Keratinocyte (primary cell): ENCODE data around the gene JAZF1. TPM values are rescaled to one million over a fixed set of nuclear protein-coding genes. Genes with fewer than 3 reads are reported as not detected.

ENCODE experiments used
- DNase-seq: peaks from one replicate; pipeline ENCODE4 v3.0.0-alpha.2; 2011; ENCODE audit warnings: low read depth, missing footprints, low spot score
- FAIRE-seq: peaks from 2 replicates; lab custom pipeline; 2011; peaks lifted over from hg19 to GRCh38; lab: Jason Lieb, UNC
- H2AFZ ChIP-seq: 2 replicates; pipeline ENCODE4 v1.6.0; 2012; ENCODE audit warnings: low read length, control low read depth, inconsistent platforms; ENCODE audit not compliant: control insufficient read depth
- H3K27ac ChIP-seq: 2 replicates; pipeline ENCODE4 v1.5.1; 2011; ENCODE audit warnings: low read length; ENCODE audit not compliant: control insufficient read depth, insufficient read depth
- H3K27me3 ChIP-seq: 3 replicates; pipeline ENCODE4 v1.6.0; 2011; ENCODE audit warnings: low read length; ENCODE audit not compliant: control insufficient read depth, insufficient read depth; ENCODE audit errors: extremely low read depth
- H3K36me3 ChIP-seq, 2 experiments: 2 replicates in 1 of 2; 3 replicates in 1 of 2; pipeline ENCODE4 v1.5.1; 2011; ENCODE audit warnings: low read length in 2 of 2, mild to moderate bottlenecking in 1 of 2; ENCODE audit not compliant: control insufficient read depth in 2 of 2, insufficient read depth in 2 of 2; ENCODE audit errors: extremely low read depth in 1 of 2
- H3K4me1 ChIP-seq: 3 replicates; pipeline ENCODE4 v1.5.1; 2011; ENCODE audit warnings: low read length; ENCODE audit not compliant: control insufficient read depth, insufficient read depth; ENCODE audit errors: extremely low read depth
- H3K4me2 ChIP-seq: 3 replicates; pipeline ENCODE4 v1.6.0; 2011; ENCODE audit warnings: low read depth, low read length; ENCODE audit not compliant: control insufficient read depth, insufficient read depth; ENCODE audit errors: extremely low read depth
- H3K4me3 ChIP-seq, 3 experiments: fragments of 200-600 bp in 1 of 3; sonication (generic) in 1 of 3; 2 replicates in 2 of 3; 3 replicates in 1 of 3; pipeline ENCODE4 v1.5.1; 2011 to 2016; ENCODE audit warnings: low read length in 3 of 3, mild to moderate bottlenecking in 3 of 3, control low read depth in 2 of 3, inconsistent platforms in 1 of 3, low read depth in 1 of 3, mixed read lengths in 1 of 3, mixed run types in 1 of 3, moderate library complexity in 1 of 3; ENCODE audit not compliant: control insufficient read depth in 2 of 3, insufficient read depth in 2 of 3; ENCODE audit errors: extremely low read depth in 1 of 3
- H3K79me2 ChIP-seq: 2 replicates; pipeline ENCODE4 v1.6.0; 2012; ENCODE audit warnings: low read length; ENCODE audit not compliant: control insufficient read depth, insufficient read depth
- H3K9ac ChIP-seq: 3 replicates; pipeline ENCODE4 v1.6.0; 2011; ENCODE audit warnings: low read length; ENCODE audit not compliant: control insufficient read depth, insufficient read depth; ENCODE audit errors: extremely low read depth
- H3K9me1 ChIP-seq: 3 replicates; pipeline ENCODE4 v1.6.0; 2011; ENCODE audit warnings: low read length; ENCODE audit not compliant: control insufficient read depth, insufficient read depth; ENCODE audit errors: extremely low read depth
- H3K9me3 ChIP-seq: 2 replicates; pipeline ENCODE4 v1.5.1; 2012; ENCODE audit warnings: low read depth, low read length; ENCODE audit not compliant: control insufficient read depth
- H4K20me1 ChIP-seq: 3 replicates; pipeline ENCODE4 v1.6.0; 2011; ENCODE audit warnings: low read length; ENCODE audit not compliant: control insufficient read depth, insufficient read depth; ENCODE audit errors: extremely low read depth
- EZH2 ChIP-seq: IDR thresholded peaks from one replicate; pipeline ENCODE4 v1.6.1; 2012; ENCODE audit warnings: inconsistent platforms, mild to moderate bottlenecking, low read length, moderate library complexity
- dilution Hi-C: fragments of 300-500 bp; cut with MboI; formaldehyde crosslinking; loops from one replicate; pipeline ENCODE4 v1.7.0; 2020; ENCODE audit warnings: low sequenced_read_pairs; ENCODE audit not compliant: extremely low pct_ligation_motif_present
- polyA plus RNA-seq, 5 experiments: library from polyadenylated mRNA; depleted of rRNA in 3 of 5; stranded (reverse) in 3 of 5; stranded (forward) in 1 of 5; unstranded in 1 of 5; fragments of >200 nt; gene quantifications; 1 replicate in 1 of 5; 2 replicates in 3 of 5; 3 replicates in 1 of 5; pipeline versions ENCODE4 v1.2.1 to v1.2.3, GENCODE V29; 2011 to 2012; ENCODE audit warnings: missing spikeins in 2 of 5, low read depth in 1 of 5, low replicate concordance in 1 of 5
- TF ChIP-seq, protein P1 (sequence below), 3 experiments: IDR thresholded peaks in 1 of 3; conservative IDR thresholded peaks in 1 of 3; optimal IDR thresholded peaks in 1 of 3; 2 replicates in 2 of 3; 3 replicates in 1 of 3; pipeline versions ENCODE3 to v1.5.1; 2011; ENCODE audit warnings: low read length in 3 of 3, mild to moderate bottlenecking in 3 of 3, moderate library complexity in 2 of 3, control low read depth in 1 of 3, inconsistent platforms in 1 of 3; ENCODE audit not compliant: insufficient read depth in 2 of 3; ENCODE audit errors: extremely low read depth in 1 of 3

Gene JAZF1
- polyA plus RNA-seq, 1 donor (not counting 4 experiments of a cell fraction or from before 2014, with no cell fraction given), result 2.5 TPM

DNA sequence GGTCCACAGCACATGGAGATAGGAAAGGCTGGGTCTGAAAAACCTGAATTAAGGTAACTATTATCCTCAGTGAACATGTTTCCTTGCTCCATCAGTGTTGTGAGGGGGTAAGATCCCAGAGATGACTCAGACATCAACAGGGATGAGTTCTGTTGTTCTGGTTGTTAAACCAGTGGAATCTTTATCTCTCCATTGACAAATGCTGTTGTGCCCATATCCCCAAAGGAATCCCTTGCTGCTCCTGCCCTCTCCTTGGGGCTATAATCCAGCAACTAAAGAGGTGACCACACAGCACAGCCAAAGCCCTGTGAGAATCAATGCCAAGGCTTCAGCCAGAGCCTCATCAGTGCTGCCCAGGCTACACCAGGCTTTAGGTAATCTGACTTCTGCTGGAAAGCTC is 113.4 kb downstream of the JAZF1 start:
- H2AFZ ChIP-seq, result no peak overlapping the region
- peaks cover 2% of the 10 kb centered on the region for H3K9me1 ChIP-seq
- TF ChIP-seq EZH2, result no peak
- TF ChIP-seq, protein P1, sequence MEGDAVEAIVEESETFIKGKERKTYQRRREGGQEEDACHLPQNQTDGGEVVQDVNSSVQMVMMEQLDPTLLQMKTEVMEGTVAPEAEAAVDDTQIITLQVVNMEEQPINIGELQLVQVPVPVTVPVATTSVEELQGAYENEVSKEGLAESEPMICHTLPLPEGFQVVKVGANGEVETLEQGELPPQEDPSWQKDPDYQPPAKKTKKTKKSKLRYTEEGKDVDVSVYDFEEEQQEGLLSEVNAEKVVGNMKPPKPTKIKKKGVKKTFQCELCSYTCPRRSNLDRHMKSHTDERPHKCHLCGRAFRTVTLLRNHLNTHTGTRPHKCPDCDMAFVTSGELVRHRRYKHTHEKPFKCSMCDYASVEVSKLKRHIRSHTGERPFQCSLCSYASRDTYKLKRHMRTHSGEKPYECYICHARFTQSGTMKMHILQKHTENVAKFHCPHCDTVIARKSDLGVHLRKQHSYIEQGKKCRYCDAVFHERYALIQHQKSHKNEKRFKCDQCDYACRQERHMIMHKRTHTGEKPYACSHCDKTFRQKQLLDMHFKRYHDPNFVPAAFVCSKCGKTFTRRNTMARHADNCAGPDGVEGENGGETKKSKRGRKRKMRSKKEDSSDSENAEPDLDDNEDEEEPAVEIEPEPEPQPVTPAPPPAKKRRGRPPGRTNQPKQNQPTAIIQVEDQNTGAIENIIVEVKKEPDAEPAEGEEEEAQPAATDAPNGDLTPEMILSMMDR (optimal IDR thresholded peaks at IDR 0.05 in 1 of 3, IDR thresholded peaks at IDR 0.05 in 1 of 3, conservative IDR thresholded peaks at IDR 0.05 in 1 of 3; ENCODE audit: extremely low read depth in 1 of 3, insufficient read depth in 2 of 3, low read length in 3 of 3), result no peak
- no peaks in the 10 kb centered on the region for H4K20me1 ChIP-seq
- no peak overlapping the region for H3K27ac ChIP-seq
- H3K4me1 ChIP-seq, result peaks cover 7% of the 10 kb centered on the region
- H3K79me2 ChIP-seq, result no peaks in the 10 kb centered on the region
- DNase-seq (no peak), FAIRE-seq (peak; percentile 73)
- H3K4me2 ChIP-seq, result no peak overlapping the region
- no peak overlapping the region for H3K9ac ChIP-seq
- dilution Hi-C loops, result no loop called here
- no peaks in the 10 kb centered on the region for H3K27me3 ChIP-seq
- H3K4me3 ChIP-seq, result no peak overlapping the region
- no peaks in the 10 kb centered on the region for H3K36me3 ChIP-seq
- H3K9me3 ChIP-seq, result no peaks in the 10 kb centered on the region

DNA sequence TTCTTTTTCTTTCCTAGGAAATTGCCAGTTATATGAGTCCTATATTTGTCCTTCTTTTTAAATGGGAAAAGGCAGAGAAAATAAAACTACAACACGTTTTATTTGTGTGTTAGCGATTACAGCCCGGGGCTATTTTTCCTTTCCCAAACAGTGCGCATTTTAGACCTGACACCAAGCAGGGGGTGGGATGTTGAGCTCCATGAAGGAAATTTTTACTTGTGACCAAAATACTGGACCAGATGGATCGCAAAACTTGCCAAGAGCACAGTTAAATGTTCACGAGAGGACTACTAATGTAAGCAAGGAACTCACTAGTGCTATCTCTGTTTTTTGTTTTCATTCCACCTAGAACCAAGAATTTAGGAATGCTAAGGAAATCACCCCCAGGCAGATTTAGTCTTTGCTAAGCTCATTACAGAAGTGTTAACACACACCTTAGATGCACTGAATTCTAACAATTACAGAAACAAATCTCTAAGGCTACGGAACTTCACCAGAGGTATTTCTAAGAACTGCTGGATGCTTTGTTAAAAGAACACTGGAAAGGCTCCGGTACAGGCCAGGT is 114.8 kb downstream of the JAZF1 start:
- H3K9me1 ChIP-seq, result peaks cover 3% of the 10 kb centered on the region
- no peak for TF ChIP-seq EZH2
- TF ChIP-seq, protein P1 (optimal IDR thresholded peaks at IDR 0.05 in 1 of 3, IDR thresholded peaks at IDR 0.05 in 1 of 3, conservative IDR thresholded peaks at IDR 0.05 in 1 of 3; ENCODE audit: extremely low read depth in 1 of 3, insufficient read depth in 2 of 3, low read length in 3 of 3), result no peak
- dilution Hi-C loops, result no loop called here
- no peaks in the 10 kb centered on the region for H3K9me3 ChIP-seq
- no peak overlapping the region for H3K4me3 ChIP-seq
- no peak overlapping the region for H3K9ac ChIP-seq
- no peaks in the 10 kb centered on the region for H3K36me3 ChIP-seq
- H3K4me2 ChIP-seq, result no peak overlapping the region
- DNase-seq, result no peak
- H2AFZ ChIP-seq, result no peak overlapping the region
- H3K27me3 ChIP-seq, result no peaks in the 10 kb centered on the region
- no peak overlapping the region for H3K27ac ChIP-seq
- H3K79me2 ChIP-seq, result no peaks in the 10 kb centered on the region
- FAIRE-seq, result no peak
- H3K4me1 ChIP-seq, result peaks cover 10% of the 10 kb centered on the region
- H4K20me1 ChIP-seq, result no peaks in the 10 kb centered on the region
